Measurements from ENCODE around the gene RIOX2.

Gene RIOX2

DNA sequence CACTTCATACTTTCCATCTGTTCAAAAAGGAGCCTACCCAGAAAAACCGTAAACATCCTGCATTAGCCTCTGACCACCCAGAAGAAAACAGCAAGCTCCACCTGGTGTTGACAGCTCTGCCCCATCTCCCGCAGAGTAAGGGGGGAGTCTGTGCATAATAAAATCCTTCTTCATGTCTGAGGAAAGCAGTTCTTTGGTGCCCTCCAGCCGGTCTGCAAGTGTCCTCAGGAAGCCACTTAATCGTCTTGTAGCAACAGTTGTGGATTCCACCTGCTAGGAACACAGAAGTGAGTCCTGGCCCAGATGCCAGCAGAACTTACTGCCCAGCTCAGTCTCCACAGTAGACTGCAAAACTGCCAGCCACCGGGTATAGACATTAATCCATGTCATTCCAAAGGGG lies 22.5 kb downstream of the RIOX2 start:
- TF ChIP-seq FOXP2 (optimal IDR thresholded peaks at IDR 0.05; ENCODE audit: borderline replicate concordance, extremely low read depth, extremely low read length, insufficient read depth) (no peak), TAF1 (IDR thresholded peaks at IDR 0.05; ENCODE audit: borderline replicate concordance, insufficient read depth, low read length) (no peak), SIN3A (IDR thresholded peaks at IDR 0.05; ENCODE audit: borderline replicate concordance, insufficient read depth, low read length) (no peak), POLR2AphosphoS5 (IDR thresholded peaks at IDR 0.05; ENCODE audit: low read depth, low read length) (no peak)
- TF ChIP-seq, protein P1, sequence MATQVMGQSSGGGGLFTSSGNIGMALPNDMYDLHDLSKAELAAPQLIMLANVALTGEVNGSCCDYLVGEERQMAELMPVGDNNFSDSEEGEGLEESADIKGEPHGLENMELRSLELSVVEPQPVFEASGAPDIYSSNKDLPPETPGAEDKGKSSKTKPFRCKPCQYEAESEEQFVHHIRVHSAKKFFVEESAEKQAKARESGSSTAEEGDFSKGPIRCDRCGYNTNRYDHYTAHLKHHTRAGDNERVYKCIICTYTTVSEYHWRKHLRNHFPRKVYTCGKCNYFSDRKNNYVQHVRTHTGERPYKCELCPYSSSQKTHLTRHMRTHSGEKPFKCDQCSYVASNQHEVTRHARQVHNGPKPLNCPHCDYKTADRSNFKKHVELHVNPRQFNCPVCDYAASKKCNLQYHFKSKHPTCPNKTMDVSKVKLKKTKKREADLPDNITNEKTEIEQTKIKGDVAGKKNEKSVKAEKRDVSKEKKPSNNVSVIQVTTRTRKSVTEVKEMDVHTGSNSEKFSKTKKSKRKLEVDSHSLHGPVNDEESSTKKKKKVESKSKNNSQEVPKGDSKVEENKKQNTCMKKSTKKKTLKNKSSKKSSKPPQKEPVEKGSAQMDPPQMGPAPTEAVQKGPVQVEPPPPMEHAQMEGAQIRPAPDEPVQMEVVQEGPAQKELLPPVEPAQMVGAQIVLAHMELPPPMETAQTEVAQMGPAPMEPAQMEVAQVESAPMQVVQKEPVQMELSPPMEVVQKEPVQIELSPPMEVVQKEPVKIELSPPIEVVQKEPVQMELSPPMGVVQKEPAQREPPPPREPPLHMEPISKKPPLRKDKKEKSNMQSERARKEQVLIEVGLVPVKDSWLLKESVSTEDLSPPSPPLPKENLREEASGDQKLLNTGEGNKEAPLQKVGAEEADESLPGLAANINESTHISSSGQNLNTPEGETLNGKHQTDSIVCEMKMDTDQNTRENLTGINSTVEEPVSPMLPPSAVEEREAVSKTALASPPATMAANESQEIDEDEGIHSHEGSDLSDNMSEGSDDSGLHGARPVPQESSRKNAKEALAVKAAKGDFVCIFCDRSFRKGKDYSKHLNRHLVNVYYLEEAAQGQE (IDR thresholded peaks at IDR 0.05; ENCODE audit: insufficient read depth in 1 of 2, low read depth in 2 of 2, low read length in 2 of 2) = no peak

DNA sequence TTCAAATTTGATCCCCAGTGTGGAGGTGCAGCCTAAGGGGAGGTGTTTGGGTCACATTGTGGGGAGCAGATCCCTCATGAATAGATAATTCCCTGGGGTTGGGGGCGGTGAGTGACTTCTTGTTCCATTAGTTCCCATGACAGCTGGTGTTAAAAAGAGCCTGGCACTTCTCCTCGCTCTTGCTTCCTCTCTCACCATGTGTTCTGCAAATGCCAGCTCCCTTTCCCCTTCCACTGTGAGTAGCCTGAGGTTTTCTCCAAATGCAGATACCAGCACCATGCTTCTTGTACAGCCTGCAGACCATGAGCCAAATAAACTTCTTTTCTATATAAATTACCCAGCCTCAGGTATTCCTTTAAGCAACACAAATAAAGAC lies 23.1 kb downstream of the RIOX2 start:
- no peak for TF ChIP-seq SIN3A (IDR thresholded peaks at IDR 0.05; ENCODE audit: borderline replicate concordance, insufficient read depth, low read length)
- TF ChIP-seq, protein P1 (IDR thresholded peaks at IDR 0.05; ENCODE audit: insufficient read depth in 1 of 2, low read depth in 2 of 2, low read length in 2 of 2) = no peak
- no peak for TF ChIP-seq TAF1 (IDR thresholded peaks at IDR 0.05; ENCODE audit: borderline replicate concordance, insufficient read depth, low read length)
- TF ChIP-seq FOXP2 (optimal IDR thresholded peaks at IDR 0.05; ENCODE audit: borderline replicate concordance, extremely low read depth, extremely low read length, insufficient read depth) = no peak
- TF ChIP-seq POLR2AphosphoS5 (IDR thresholded peaks at IDR 0.05; ENCODE audit: low read depth, low read length) = no peak

DNA sequence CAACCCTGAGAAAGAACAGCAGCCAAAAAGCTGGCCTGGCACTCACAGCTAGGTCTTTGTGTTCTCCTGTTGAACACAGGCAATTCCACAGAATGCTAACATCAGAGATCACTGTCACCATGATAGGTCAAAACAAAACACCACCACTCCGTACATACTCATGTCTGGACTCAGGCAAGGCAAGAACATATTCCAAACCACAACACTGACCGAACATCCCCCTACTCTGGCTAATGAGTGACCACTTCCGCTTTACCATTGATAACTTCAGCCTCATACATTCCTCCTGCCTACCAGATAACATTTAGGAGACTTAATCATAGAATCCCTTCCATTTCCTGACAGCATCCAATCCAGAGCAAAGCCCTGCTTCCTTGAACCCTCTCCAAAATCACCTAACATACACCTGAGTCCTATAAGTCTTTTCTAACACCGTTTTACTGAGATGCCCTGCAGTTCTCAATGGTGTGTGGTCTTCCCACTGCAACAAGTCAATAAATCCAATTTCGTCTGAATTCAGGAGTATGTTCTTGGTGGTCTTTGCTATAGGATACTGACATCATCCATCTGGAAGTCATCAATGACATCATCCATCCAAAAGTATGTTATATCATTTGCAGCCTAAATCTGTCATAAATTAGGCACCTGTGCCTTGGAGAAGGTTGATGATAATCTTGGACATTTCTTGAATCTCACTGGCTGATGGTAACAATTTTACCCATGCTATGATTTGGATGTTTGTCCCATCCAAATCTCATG lies 23.7 kb downstream of the RIOX2 start:
- TF ChIP-seq FOXP2 (optimal IDR thresholded peaks at IDR 0.05; ENCODE audit: borderline replicate concordance, extremely low read depth, extremely low read length, insufficient read depth) (no peak), TAF1 (IDR thresholded peaks at IDR 0.05; ENCODE audit: borderline replicate concordance, insufficient read depth, low read length) (no peak)

DNA sequence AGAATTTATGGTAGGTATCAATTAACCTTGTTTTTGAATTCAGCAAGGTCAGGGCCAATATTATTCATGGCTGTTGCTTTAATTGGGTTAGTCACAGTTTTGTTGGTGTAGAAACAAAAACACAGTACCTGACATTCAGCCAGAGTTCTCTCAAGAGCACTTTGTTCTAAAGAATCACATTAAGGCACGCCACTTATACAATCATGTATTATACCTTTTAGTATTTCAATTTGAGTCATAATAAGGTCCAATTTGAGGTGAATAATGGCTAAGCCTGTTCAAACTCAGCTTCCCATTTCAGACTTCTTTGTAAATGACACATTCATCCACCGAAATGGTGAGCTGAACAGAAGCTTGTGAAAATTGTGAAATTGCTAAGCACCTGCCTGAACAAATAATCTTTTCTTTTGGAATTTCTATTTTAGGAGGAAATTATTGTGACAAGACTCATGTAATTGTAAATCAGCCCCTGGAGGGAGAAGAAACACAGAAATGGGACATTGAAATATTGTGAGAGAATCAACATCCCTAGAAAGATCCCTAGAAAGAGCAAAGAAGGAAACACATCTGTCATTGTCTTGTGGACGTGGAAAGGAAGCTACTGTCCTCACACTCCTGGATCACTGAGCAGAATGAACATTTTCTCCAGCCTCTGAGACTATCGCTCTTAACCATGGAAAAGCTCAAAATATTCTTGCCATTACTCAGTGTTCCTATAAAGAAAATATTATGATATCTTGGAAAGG lies 29.3 kb downstream of the RIOX2 start:
- TF ChIP-seq POLR2AphosphoS5 (IDR thresholded peaks at IDR 0.05; ENCODE audit: low read depth, low read length) (no peak), SIN3A (IDR thresholded peaks at IDR 0.05; ENCODE audit: borderline replicate concordance, insufficient read depth, low read length) (no peak), FOXP2 (optimal IDR thresholded peaks at IDR 0.05; ENCODE audit: borderline replicate concordance, extremely low read depth, extremely low read length, insufficient read depth) (no peak), TAF1 (IDR thresholded peaks at IDR 0.05; ENCODE audit: borderline replicate concordance, insufficient read depth, low read length) (no peak)
- TF ChIP-seq, protein P1 (IDR thresholded peaks at IDR 0.05; ENCODE audit: insufficient read depth in 1 of 2, low read depth in 2 of 2, low read length in 2 of 2) = no peak

DNA sequence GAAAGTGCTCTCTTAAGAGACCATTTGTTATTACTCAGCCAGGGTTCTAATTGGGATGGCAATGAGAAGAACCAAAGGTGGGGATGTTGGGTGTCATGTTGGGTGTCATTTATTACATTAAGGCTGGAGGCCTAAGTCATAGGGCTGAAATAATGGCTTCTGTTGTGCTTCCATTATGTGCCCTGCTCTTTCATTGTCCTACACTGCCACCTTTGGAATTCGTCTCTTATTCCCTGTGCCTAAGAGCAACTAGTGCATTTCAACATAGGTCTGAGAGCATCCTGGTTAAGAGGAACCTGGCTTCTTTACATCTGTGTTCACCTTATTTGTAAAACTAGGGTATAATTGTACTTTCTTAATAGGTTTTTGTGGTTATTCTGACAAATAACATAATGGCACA lies 32.2 kb downstream of the RIOX2 start:
- TF ChIP-seq SIN3A (IDR thresholded peaks at IDR 0.05; ENCODE audit: borderline replicate concordance, insufficient read depth, low read length) (no peak), FOXP2 (optimal IDR thresholded peaks at IDR 0.05; ENCODE audit: borderline replicate concordance, extremely low read depth, extremely low read length, insufficient read depth) (no peak), TAF1 (IDR thresholded peaks at IDR 0.05; ENCODE audit: borderline replicate concordance, insufficient read depth, low read length) (no peak), POLR2AphosphoS5 (IDR thresholded peaks at IDR 0.05; ENCODE audit: low read depth, low read length) (no peak)
- TF ChIP-seq, protein P1 (IDR thresholded peaks at IDR 0.05; ENCODE audit: insufficient read depth in 1 of 2, low read depth in 2 of 2, low read length in 2 of 2) = no peak

Measured in PFSK-1 (cell line).